Measurements from ENCODE around the gene PEX11G.

Gene PEX11G

DNA sequence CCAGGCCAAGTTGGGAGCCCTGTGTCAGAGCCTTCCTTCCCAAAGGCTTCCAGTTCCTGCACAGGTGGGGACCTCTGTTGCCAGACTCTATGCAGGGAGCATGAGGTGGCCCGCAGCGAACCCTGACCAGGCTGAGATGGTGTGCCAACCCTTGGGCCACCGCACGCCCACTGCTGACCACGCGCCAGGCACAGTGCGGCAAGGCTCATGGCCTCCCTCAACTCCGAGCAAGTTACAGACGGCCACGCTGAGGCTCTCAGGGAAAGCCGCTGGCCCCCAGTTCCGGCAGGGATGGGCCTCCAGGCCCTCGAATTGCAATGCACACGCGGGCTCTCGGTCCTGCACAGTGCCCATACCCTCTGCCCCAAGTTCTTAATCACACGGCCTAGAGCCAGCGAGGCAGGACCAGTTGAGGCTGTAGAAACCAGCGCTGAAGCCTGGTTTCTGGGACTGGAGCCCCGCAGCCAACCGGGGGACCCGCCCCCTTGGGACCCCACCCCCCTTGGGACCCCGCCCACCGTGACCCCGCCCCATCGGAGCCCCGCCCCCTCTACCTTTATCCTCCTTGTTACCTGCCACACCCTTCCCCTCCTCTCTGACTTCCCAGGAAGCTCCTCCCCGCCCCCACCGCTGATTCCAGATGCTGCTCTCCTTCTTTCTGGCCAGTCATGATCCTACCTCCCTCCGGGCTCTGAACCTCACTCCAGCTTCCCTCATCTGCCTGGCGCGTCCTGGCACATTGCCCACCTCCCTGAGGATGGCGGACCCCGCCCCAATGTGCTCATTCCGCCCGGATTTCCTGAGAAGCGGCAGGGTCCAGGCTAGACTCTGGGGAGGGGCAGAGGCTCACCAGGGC is 6.0 kb downstream of the PEX11G start:
- Histone ChIP-seq H3K9me3 (ENCODE audit: insufficient read depth, low read depth, low read length) (no peaks in the 10 kb centered on the region), H3K36me3 (ENCODE audit: insufficient read depth, low read depth, low read length) (no peaks in the 10 kb centered on the region), H3K27ac (ENCODE audit: low read length) (no peak overlapping the region), H3K4me1 (ENCODE audit: insufficient read depth, low read length) (peaks cover 4% of the 10 kb centered on the region; the same call in 1 of the 2 replicates), H3K4me3 (ENCODE audit: low read length) (peak overlapping the region; percentile 66; the same call in 1 of the 2 replicates), H3K9ac (ENCODE audit: low read depth, low read length) (peak overlapping the region; percentile 71; the same call in 1 of the 2 replicates), H3K27me3 (ENCODE audit: insufficient read depth, low read length) (no peaks in the 10 kb centered on the region)

DNA sequence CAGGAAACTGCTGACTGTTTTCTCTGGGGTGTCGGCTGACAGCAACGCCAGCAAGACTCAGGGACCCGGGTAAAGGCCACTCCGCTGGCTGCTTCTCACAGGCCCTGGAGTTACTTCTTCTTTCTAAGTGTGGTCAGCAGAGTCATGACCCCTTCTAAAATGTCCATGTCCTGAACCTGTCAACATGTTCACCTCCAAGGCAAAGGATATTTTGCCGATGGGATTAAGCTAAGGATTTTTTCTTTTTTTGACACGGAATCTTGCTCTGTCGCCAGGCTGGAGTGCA is 7.9 kb downstream of the PEX11G start:
- H3K27ac ChIP-seq (ENCODE audit: low read length), result no peak overlapping the region
- H3K27me3 ChIP-seq (ENCODE audit: insufficient read depth, low read length), result no peaks in the 10 kb centered on the region
- no peak overlapping the region for H3K4me3 ChIP-seq (ENCODE audit: low read length)
- peaks cover 4% of the 10 kb centered on the region; the same call in 1 of the 2 replicates for H3K4me1 ChIP-seq (ENCODE audit: insufficient read depth, low read length)
- H3K9me3 ChIP-seq (ENCODE audit: insufficient read depth, low read depth, low read length), result no peaks in the 10 kb centered on the region
- H3K9ac ChIP-seq (ENCODE audit: low read depth, low read length), result no peak overlapping the region
- no peaks in the 10 kb centered on the region for H3K36me3 ChIP-seq (ENCODE audit: insufficient read depth, low read depth, low read length)

GRCh38 chr19:7480222-7480969 is 8.4 kb downstream of the PEX11G start:
- Histone ChIP-seq H3K9me3 (ENCODE audit: insufficient read depth, low read depth, low read length) (no peaks in the 10 kb centered on the region), H3K36me3 (ENCODE audit: insufficient read depth, low read depth, low read length) (no peaks in the 10 kb centered on the region), H3K4me3 (ENCODE audit: low read length) (no peak overlapping the region), H3K27ac (ENCODE audit: low read length) (no peak overlapping the region), H3K9ac (ENCODE audit: low read depth, low read length) (no peak overlapping the region), H3K27me3 (ENCODE audit: insufficient read depth, low read length) (no peaks in the 10 kb centered on the region), H3K4me1 (ENCODE audit: insufficient read depth, low read length) (peaks cover 4% of the 10 kb centered on the region; the same call in 1 of the 2 replicates)

DNA sequence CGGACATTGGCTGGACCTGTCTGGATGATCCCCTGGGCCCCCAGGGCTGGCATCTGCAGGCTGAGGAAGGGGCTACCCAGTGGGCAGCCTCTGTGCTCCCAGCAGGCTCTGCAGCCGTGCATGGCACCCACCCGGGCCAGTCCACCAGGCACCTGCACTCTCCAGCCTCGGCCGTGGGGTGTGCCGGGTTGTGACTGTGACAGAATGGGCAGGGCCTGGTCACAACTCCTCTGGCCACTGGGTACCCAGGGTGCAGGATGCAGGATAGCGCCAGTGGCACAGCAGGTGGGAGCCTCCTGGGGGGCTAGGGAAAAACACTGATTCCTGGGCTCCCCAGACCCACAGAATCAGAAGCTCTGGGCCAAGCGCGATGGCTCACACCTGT is 10.0 kb downstream of the PEX11G start:
- Histone ChIP-seq H3K27ac (ENCODE audit: low read length) (no peak overlapping the region), H3K4me1 (ENCODE audit: insufficient read depth, low read length) (peaks cover 4% of the 10 kb centered on the region; the same call in 1 of the 2 replicates), H3K9ac (ENCODE audit: low read depth, low read length) (no peak overlapping the region), H3K36me3 (ENCODE audit: insufficient read depth, low read depth, low read length) (no peaks in the 10 kb centered on the region), H3K27me3 (ENCODE audit: insufficient read depth, low read length) (no peaks in the 10 kb centered on the region), H3K9me3 (ENCODE audit: insufficient read depth, low read depth, low read length) (no peaks in the 10 kb centered on the region), H3K4me3 (ENCODE audit: low read length) (no peak overlapping the region)

- Histone ChIP-seq H3K27ac (ENCODE audit: low read length) (no peak overlapping the region), H3K27me3 (ENCODE audit: insufficient read depth, low read length) (no peaks in the 10 kb centered on the region), H3K4me1 (ENCODE audit: insufficient read depth, low read length) (peaks cover 2% of the 10 kb centered on the region; the same call in 1 of the 2 replicates), H3K9me3 (ENCODE audit: insufficient read depth, low read depth, low read length) (no peaks in the 10 kb centered on the region), H3K9ac (ENCODE audit: low read depth, low read length) (no peak overlapping the region), H3K4me3 (ENCODE audit: low read length) (no peak overlapping the region), H3K36me3 (ENCODE audit: insufficient read depth, low read depth, low read length) (no peaks in the 10 kb centered on the region)
Observed at GRCh38 chr19:7478173-7478842, 10.5 kb downstream of the PEX11G start.

DNA sequence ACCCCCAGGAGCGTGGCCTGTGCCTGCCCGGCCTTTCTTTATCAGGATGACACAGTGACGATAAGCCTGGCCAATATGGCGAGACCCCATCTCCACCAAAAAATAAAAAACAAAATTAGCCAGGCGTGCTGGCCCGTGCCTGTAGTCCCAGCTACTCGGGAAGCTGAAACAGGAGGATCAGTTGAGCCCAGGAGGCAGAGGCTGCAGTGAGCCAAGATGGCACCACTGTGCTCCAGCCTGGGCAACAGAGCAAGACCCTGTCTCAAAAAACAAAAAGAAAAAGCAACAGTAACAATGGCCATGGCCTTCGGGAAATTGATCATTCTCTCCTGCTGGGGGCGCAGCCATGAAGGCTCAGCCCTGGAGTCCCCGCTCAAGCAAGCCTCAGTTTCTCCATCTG is 11.1 kb downstream of the PEX11G start:
- no peak overlapping the region for H3K4me3 ChIP-seq (ENCODE audit: low read length)
- no peaks in the 10 kb centered on the region for H3K4me1 ChIP-seq (ENCODE audit: insufficient read depth, low read length)
- no peaks in the 10 kb centered on the region for H3K27me3 ChIP-seq (ENCODE audit: insufficient read depth, low read length)
- no peak overlapping the region for H3K27ac ChIP-seq (ENCODE audit: low read length)
- no peaks in the 10 kb centered on the region for H3K36me3 ChIP-seq (ENCODE audit: insufficient read depth, low read depth, low read length)
- H3K9me3 ChIP-seq (ENCODE audit: insufficient read depth, low read depth, low read length), result no peaks in the 10 kb centered on the region
- no peak overlapping the region for H3K9ac ChIP-seq (ENCODE audit: low read depth, low read length)

DNA sequence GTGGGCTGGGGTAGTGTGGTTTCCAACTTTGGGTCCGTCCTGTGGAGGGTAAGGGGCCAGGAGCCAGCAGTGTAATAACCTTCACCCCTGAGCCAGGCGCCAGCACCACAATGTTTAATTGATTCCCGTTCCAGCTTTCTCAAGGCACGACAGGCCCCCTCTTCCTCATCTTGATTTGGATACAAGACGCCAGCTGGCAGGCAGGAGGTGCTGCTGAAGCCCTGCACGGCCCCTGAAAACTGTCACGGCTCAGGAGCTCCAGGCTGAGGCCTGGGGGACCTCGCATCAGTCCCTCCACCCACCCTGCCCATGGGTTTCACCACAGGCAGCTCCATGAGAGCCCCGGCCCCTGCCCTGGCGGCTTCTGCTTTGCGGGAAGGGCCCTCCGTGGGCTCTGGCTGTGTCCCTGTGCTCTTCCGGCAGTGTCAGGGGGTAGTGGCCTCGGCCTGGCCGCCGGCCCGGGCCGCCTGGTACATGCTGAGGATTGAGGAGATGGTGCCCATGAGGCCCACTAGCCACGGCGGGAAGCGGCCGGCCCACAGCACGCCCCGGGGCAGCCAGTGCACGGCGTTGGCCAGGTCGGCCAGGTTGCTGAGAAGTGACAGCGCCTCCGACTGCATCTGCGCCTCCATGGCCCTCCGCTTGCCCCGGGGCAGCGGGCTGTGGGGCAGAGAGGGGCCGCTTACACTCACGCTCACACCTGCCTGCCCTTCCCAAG is 11.9 kb downstream of the PEX11G start:
- no peak overlapping the region for H3K9ac ChIP-seq (ENCODE audit: low read depth, low read length)
- no peaks in the 10 kb centered on the region for H3K27me3 ChIP-seq (ENCODE audit: insufficient read depth, low read length)
- H3K4me3 ChIP-seq (ENCODE audit: low read length), result no peak overlapping the region
- no peaks in the 10 kb centered on the region for H3K4me1 ChIP-seq (ENCODE audit: insufficient read depth, low read length)
- H3K27ac ChIP-seq (ENCODE audit: low read length), result no peak overlapping the region
- H3K9me3 ChIP-seq (ENCODE audit: insufficient read depth, low read depth, low read length), result no peaks in the 10 kb centered on the region
- H3K36me3 ChIP-seq (ENCODE audit: insufficient read depth, low read depth, low read length), result no peaks in the 10 kb centered on the region

- Histone ChIP-seq H3K9me3 (ENCODE audit: insufficient read depth, low read depth, low read length) (no peaks in the 10 kb centered on the region), H3K4me1 (ENCODE audit: insufficient read depth, low read length) (no peaks in the 10 kb centered on the region), H3K27me3 (ENCODE audit: insufficient read depth, low read length) (no peaks in the 10 kb centered on the region), H3K36me3 (ENCODE audit: insufficient read depth, low read depth, low read length) (no peaks in the 10 kb centered on the region), H3K27ac (ENCODE audit: low read length) (no peak overlapping the region), H3K9ac (ENCODE audit: low read depth, low read length) (no peak overlapping the region), H3K4me3 (ENCODE audit: low read length) (no peak overlapping the region)
Observed at GRCh38 chr19:7476241-7476640, 12.6 kb downstream of the PEX11G start.

GRCh38 chr19:7475665-7476064 is 13.2 kb downstream of the PEX11G start:
- H3K4me3 ChIP-seq (ENCODE audit: low read length), result no peak overlapping the region
- H3K36me3 ChIP-seq (ENCODE audit: insufficient read depth, low read depth, low read length), result no peaks in the 10 kb centered on the region; the same call in 1 of the 2 replicates
- H3K9me3 ChIP-seq (ENCODE audit: insufficient read depth, low read depth, low read length), result no peaks in the 10 kb centered on the region
- H3K9ac ChIP-seq (ENCODE audit: low read depth, low read length), result no peak overlapping the region
- H3K4me1 ChIP-seq (ENCODE audit: insufficient read depth, low read length), result no peaks in the 10 kb centered on the region
- no peaks in the 10 kb centered on the region for H3K27me3 ChIP-seq (ENCODE audit: insufficient read depth, low read length)
- no peak overlapping the region for H3K27ac ChIP-seq (ENCODE audit: low read length)

- Histone ChIP-seq H3K36me3 (ENCODE audit: insufficient read depth, low read depth, low read length) (peaks cover 16% of the 10 kb centered on the region), H3K27me3 (ENCODE audit: insufficient read depth, low read length) (no peaks in the 10 kb centered on the region), H3K4me3 (ENCODE audit: low read length) (no peak overlapping the region), H3K9ac (ENCODE audit: low read depth, low read length) (no peak overlapping the region), H3K9me3 (ENCODE audit: insufficient read depth, low read depth, low read length) (no peaks in the 10 kb centered on the region), H3K27ac (ENCODE audit: low read length) (no peak overlapping the region), H3K4me1 (ENCODE audit: insufficient read depth, low read length) (no peaks in the 10 kb centered on the region)
Observed at GRCh38 chr19:7471696-7472615, 16.9 kb downstream of the PEX11G start.

Data from iPS-20b (cell line).